ENCODE data around the gene SDK1.
"Not testable (repeated sequence)": the region's sequence is repeated elsewhere in the genome, so short reads cannot be mapped to it uniquely, and the experiment has no call there.

SDK1 gene

DNA sequence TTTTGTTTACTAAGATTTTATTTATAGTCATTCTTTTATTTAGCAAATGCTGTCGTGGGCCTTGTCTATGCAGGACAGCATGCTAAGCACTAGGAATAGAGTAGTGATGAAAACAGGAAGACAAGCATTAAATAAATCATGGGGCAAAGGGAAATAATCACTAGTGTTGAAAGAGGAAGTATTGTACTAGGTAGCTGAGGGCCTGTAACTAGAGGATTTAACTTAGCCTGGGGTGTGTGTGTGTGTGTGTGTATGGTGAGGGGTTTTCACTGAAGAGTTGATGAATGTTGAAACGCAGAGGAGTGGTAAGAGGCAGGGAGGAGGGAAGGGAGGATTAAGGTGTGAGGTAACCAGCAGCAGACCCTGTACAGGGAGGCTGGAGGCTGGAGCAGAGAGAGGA lies 446.4 kb downstream of the SDK1 start:
- no peak for DNase-seq

- DNase-seq: no peak
Observed at GRCh38 chr7:3748389-3748788, 447.3 kb downstream of the SDK1 start.

DNA sequence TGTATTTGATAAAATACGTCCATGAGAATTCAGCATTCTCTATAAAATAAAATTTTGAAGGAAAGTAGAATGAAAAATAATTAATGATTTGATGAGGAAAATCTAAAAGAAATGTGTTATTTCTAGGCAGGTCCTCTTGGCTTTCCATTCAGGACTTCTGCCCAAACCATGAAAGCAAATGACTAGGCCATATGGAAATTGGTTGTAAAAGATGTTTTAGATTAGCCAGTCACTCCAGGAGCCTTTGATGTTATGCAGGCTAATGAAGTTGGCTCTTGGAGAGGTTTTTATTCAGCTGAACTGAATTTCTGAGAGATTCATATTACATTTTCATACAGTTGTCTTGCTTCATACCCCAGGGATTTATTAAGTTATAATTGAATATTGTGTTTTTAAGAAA lies 452.8 kb downstream of the SDK1 start:
- no peak for DNase-seq

GRCh38 chr7:3754493-3755341 lies 453.7 kb downstream of the SDK1 start:
- no peak for DNase-seq

- DNase-seq: not testable (repeated sequence)
Observed at GRCh38 chr7:3755778-3756453, 454.9 kb downstream of the SDK1 start.

GRCh38 chr7:3757059-3757458 lies 456.0 kb downstream of the SDK1 start:
- no peak for DNase-seq

DNA sequence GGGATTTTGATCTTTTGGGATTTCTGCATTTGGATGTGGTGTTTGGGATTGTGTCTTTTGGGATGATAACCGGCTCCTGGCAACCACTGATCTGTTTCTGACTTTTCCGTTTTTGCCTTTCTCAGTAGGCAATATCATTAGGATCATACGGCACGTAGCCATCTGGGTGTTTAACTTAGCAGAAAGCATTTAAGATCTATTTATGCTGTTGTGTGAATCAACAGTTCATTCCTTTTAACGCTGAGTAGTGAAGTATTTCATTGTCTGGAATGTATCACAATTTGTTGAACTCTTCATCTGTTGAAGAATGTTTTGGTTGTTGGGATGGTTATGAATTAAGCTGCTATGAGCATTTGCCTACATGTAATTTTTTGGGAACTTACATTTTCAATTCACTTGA lies 459.6 kb downstream of the SDK1 start:
- no peak for DNase-seq

GRCh38 chr7:3762146-3762831 lies 461.2 kb downstream of the SDK1 start:
- no peak for DNase-seq

DNA sequence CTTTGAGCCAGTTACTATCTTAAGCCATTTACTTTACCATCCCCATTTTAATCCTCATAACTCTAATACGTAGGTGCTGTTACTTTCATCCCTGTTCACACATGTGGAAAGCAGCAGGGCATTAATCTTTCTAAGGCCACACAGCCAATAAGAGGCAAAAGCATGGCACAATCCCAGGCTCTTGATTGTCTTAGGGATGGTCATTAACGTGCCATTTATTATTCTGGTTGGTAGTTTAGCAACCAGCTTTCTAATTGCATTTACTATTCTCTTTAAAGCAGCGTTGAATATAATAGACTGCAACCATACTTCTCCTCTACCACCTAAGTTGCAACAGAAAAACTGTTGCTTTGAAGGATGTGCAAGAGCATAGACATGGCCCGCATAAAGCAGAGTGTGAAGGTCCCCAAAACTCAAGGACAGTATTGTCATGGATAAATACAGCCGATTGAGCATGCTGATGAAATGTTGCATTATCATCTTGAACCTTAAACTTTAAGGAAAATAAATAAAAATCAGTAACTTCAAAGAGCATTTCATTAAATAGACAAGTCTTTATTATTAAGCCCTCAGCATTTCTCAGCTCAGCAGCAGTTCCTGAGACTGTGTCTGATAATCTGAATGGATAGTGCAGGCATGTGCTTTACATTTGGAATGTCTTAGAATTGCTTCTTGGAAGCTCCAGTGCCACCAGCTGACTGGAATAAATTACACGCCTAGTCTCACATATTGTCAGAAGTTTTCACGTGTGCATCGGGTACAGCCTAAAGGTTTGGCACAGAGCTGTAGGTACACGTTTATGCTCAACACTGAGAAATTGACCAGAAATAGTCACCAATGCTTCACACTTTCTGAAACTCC lies 467.1 kb downstream of the SDK1 start:
- no peak for DNase-seq

DNA sequence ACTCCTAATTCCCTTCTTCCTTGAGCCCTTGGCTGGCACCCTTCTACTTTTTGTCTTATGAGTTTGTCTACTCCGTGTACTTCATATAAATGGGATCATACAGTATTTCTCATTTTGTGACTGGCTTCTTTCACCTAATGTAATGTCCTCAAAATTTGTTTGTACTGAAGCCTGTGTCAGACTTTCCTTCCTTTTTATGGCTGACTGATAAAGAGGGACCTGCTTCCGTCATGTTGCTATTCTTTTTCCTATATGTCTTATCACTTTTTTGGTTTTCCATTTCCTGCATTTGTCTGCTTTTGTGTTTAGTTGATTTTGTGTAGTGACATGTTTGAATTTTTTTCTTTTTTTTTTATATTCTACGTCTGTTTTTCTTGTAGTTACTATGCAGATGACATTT lies 470.9 kb downstream of the SDK1 start:
- no peak for DNase-seq

- DNase-seq: no peak
Observed at GRCh38 chr7:3778345-3778744, 477.3 kb downstream of the SDK1 start.

DNA sequence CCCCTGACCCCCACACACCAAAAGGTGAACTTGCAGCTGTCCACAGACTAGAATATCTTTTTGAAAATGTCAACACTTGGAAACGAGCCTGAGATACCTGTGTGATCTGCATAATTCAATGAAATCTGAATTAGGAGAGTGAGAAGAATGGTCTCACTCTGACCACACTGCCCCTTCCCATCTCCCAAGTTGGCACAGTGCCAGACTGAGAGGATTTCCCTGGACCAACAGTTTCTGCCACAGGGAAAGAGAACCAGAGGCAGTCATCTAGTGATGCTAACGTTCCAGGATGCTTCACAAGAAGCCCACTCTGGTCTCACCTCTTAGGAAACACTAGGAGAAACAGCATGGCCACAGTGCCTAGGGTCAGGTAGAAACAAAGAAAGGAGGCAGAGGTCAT lies 479.0 kb downstream of the SDK1 start:
- DNase-seq: no peak

DNA sequence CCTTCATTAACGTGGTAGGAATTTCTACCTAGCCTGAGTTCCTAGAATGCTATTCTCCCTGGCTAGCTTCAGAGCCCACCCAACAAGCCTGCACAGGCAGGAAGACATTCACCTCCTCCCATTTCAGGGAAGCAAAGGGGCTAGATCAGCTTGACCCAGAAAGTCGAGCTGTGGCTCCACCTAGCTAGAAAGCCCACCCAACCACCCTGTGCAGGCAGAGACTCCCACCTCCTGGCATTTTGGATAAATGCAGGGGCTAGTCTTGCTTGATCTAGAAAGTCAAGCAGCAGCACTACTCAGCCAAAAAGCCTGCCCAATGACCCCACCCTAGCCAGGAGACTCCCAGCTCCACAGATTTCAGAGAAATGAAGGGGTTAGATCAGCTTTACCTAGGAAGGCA lies 479.5 kb downstream of the SDK1 start:
- DNase-seq: no peak

GRCh38 chr7:3781607-3782006 lies 480.6 kb downstream of the SDK1 start:
- no peak for DNase-seq

DNA sequence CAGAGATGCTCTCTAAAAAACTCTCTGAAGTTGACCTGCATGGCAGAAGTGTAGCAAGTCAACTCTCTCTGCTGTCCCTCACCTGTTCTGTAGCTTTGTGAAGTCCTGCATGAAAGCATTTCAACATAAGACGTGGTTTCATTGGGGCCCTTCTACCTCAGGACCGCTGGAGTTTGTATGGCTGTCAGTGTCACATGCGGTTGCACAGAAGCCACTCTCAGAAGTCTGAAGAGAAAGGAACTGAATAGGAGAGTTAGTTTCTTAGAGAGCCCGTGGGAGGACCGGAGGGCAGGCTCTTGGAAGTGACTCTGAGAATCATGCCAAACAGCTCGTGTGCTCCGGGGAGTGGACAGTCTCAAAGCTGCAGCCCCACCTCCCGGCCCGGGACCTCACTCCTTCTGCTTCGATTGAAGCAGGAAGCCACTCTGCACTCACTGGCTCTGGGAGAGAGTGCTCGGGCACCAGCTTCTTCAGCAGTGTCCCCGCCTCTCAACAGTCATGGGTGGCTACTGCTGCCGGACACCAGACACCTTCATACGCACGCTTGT lies 486.7 kb downstream of the SDK1 start:
- DNase-seq: no peak

- no peak for DNase-seq
Observed at GRCh38 chr7:3790803-3791202, 489.8 kb downstream of the SDK1 start.

DNA sequence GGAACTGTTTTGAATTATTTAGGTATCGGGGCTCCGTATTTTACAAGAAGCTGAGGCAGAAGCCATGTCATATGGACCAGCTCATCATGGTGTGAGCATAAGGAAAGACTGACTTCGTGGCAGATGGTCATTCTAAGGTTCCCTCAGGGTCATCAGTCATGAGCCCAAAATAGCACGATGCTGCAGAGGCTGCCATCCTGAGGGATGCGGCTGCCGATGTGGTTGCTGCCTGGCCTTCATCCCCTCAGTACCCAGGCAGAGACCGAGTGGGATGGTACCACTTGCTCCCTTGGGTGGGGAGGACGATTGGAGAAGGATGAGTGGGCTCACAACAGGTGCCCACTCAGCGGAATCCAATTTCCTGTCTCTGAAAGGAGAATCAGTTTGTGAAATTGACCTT lies 490.3 kb downstream of the SDK1 start:
- DNase-seq: no peak

GRCh38 chr7:3795141-3795540 lies 494.1 kb downstream of the SDK1 start:
- DNase-seq: no peak

DNA sequence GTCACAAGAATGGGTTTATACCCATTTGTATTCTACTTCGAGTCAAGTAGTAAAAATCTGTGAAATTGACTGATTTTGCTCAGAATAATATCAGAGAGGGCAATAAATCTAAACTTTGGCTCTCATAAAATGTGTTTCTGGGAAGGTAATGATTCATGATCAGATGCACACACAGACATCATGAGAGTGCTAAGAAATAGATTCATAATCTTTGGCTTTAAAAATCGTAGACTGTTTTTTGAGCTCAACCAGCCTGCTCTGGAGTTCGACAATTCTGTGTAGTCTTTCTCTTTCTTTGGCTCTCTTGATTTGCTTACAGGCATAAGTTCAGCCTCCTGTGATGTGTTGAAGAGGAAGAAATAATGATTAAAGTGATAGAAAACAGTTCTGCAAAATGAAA lies 494.7 kb downstream of the SDK1 start:
- DNase-seq: no peak

GRCh38 chr7:3805151-3805550 lies 504.1 kb downstream of the SDK1 start:
- no peak for DNase-seq

- DNase-seq: no peak
Observed at GRCh38 chr7:3806516-3806915, 505.5 kb downstream of the SDK1 start.

GRCh38 chr7:3807824-3808223 lies 506.8 kb downstream of the SDK1 start:
- DNase-seq: no peak

- DNase-seq: no peak
Observed at GRCh38 chr7:3821488-3821887, 520.4 kb downstream of the SDK1 start.

Measured in activated effector memory CD4-positive, alpha-beta T cell treated with anti-CD3 and anti-CD28 coated beads, Interleukin-2, amount 50 U/mL, for 16 hours (primary cell).